BE2C (cell line): ENCODE data around the gene SAA1.

Experiments used
- DNase-seq: peaks from one replicate; pipeline ENCODE4 v3.0.0-alpha.2; 2020
- H3K27me3 ChIP-seq: fragments of 250-450 bp; sonication (Bioruptor Pico); 2 replicates; pipeline ENCODE4 v1.5.1; 2020; ENCODE audit warnings: mild to moderate bottlenecking
- H3K36me3 ChIP-seq: fragments of 250-450 bp; sonication (Bioruptor Pico); 2 replicates; pipeline ENCODE4 v1.5.1; 2020; ENCODE audit warnings: mild to moderate bottlenecking
- H3K4me1 ChIP-seq: fragments of 250-450 bp; sonication (Bioruptor Pico); 2 replicates; pipeline ENCODE4 v1.5.1; 2020
- H3K4me3 ChIP-seq: 2 replicates; pipeline ENCODE4 v1.5.1; 2011; ENCODE audit warnings: low read depth, low read length
- H3K9me3 ChIP-seq: fragments of 250-450 bp; sonication (Bioruptor Pico); 2 replicates; pipeline ENCODE4 v1.5.1; 2020
- TF ChIP-seq, protein P1 (sequence below): IDR thresholded peaks from 2 replicates; pipeline ENCODE4 v1.5.1; 2012; ENCODE audit warnings: mild to moderate bottlenecking, low read depth, low read length

SAA1 gene

DNA sequence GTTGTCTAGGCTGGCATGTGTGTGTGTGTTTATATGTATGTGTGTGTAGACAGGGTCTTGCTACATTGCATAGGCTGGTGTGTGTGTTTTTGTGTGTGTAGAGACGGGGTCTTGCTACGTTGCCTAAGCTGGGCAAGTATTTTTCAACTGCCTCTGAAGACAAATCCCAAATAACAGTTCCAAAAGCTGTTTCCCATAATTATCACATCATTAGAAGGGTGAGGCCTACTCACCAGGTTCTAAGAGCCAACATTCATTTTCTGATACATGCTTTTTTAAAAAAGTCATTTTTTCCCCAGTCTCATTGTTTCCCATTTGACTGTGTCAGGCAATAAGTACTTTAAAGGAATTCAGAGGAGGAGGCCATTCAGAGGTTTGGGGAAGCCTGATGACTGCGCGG lies 22.8 kb downstream of the SAA1 start:
- no peaks in the 10 kb centered on the region for H3K4me1 ChIP-seq
- TF ChIP-seq, protein P1, sequence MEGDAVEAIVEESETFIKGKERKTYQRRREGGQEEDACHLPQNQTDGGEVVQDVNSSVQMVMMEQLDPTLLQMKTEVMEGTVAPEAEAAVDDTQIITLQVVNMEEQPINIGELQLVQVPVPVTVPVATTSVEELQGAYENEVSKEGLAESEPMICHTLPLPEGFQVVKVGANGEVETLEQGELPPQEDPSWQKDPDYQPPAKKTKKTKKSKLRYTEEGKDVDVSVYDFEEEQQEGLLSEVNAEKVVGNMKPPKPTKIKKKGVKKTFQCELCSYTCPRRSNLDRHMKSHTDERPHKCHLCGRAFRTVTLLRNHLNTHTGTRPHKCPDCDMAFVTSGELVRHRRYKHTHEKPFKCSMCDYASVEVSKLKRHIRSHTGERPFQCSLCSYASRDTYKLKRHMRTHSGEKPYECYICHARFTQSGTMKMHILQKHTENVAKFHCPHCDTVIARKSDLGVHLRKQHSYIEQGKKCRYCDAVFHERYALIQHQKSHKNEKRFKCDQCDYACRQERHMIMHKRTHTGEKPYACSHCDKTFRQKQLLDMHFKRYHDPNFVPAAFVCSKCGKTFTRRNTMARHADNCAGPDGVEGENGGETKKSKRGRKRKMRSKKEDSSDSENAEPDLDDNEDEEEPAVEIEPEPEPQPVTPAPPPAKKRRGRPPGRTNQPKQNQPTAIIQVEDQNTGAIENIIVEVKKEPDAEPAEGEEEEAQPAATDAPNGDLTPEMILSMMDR: no peak
- DNase-seq: no peak
- no peak overlapping the region for H3K4me3 ChIP-seq
- no peaks in the 10 kb centered on the region for H3K9me3 ChIP-seq
- H3K36me3 ChIP-seq: no peaks in the 10 kb centered on the region
- H3K27me3 ChIP-seq: no peaks in the 10 kb centered on the region

- TF ChIP-seq, protein P1: no peak
- Histone ChIP-seq H3K27me3 (no peaks in the 10 kb centered on the region), H3K4me1 (no peaks in the 10 kb centered on the region), H3K36me3 (no peaks in the 10 kb centered on the region), H3K9me3 (no peaks in the 10 kb centered on the region), H3K4me3 (no peak overlapping the region)
- no peak for DNase-seq
Observed at GRCh38 chr11:18294862-18295261, 28.8 kb downstream of the SAA1 start.

DNA sequence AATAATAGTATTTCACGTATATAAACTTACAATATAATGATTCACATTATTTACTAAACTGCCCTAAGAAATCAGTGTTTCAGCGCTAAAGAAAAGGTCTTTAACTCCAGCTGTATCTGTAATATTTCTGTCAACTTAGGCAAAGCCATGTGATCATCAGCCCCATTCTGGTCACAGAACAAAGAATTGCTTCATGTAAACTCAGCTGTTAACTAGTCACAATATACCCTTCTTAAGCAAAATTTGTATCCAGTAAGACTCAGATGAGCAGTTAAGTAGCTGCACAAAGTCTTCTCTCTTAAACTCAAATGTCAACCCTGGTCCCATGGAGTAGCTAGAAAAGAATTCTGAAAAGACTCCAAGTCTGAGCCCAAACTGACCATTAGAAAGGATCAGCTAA lies 29.3 kb downstream of the SAA1 start:
- Histone ChIP-seq H3K27me3 (no peaks in the 10 kb centered on the region), H3K9me3 (no peaks in the 10 kb centered on the region), H3K36me3 (no peaks in the 10 kb centered on the region), H3K4me3 (no peak overlapping the region), H3K4me1 (no peaks in the 10 kb centered on the region)
- TF ChIP-seq, protein P1: no peak
- no peak for DNase-seq

- Histone ChIP-seq H3K9me3 (no peaks in the 10 kb centered on the region), H3K27me3 (no peaks in the 10 kb centered on the region), H3K36me3 (no peaks in the 10 kb centered on the region), H3K4me1 (no peaks in the 10 kb centered on the region), H3K4me3 (no peak overlapping the region)
- TF ChIP-seq, protein P1: no peak
- no peak for DNase-seq
Observed at GRCh38 chr11:18299721-18300120, 33.7 kb downstream of the SAA1 start.

DNA sequence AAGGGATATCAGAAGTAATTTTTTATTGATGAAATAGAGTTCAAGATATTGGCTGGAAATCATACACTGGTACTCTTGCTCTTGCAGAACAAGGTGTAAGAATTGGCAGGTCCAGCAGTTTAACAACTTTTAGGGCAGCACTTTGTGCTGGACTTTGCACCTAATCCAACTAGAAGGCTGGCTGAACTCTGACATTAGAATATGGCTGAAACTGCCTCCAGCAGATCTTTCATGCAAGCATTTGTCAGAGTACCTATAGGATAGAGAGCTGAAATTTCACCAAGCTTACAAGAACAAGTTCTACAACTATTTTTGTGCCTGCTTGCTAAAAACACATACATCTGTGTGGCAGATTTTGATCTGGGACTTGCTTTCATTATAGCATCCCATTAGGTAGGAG lies 38.7 kb downstream of the SAA1 start:
- Histone ChIP-seq H3K36me3 (no peaks in the 10 kb centered on the region), H3K27me3 (no peaks in the 10 kb centered on the region), H3K4me3 (no peak overlapping the region), H3K9me3 (no peaks in the 10 kb centered on the region), H3K4me1 (no peaks in the 10 kb centered on the region)
- TF ChIP-seq, protein P1: no peak
- DNase-seq: no peak

DNA sequence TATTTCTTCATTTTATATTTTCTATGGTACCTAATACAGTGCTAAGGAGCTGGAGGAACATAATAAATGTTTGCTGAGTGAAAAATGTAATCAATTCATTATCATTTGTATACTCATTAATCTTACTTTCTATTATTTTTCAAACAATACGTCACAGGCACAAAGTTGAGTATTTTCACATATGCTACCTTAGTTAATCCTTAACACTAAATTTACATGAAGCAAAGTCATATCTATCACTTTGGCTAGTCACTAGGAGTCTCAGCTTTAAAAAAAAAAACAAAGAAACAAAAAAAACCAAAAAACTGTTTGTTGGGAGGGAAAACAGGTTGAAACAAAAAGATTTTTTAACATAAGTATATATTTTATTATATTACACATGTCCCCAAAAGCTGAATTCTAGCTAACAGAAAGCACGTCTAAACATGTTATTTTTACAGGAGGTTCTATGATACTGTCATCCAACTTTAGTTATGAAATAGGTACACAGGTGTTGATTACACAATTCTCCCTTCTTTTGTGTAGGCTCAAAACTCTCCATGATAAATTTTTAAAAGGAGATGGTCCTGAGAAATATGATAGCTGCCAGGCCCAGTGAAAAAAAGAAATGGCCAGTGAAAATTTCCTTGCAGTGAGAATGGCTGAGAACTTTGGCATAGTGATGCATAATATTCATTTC lies 41.5 kb downstream of the SAA1 start:
- TF ChIP-seq, protein P1: no peak
- DNase-seq: no peak
- Histone ChIP-seq H3K9me3 (no peaks in the 10 kb centered on the region), H3K4me3 (no peak overlapping the region), H3K4me1 (no peaks in the 10 kb centered on the region), H3K36me3 (no peaks in the 10 kb centered on the region; the same call in 1 of the 2 replicates), H3K27me3 (no peaks in the 10 kb centered on the region)
